HUES6 (cell line): ENCODE data around the gene FRMPD2.

Experiments
- H3K27ac ChIP-seq: 2 replicates; pipeline ENCODE4 v1.7.0; 2013; ENCODE audit warnings: low read depth, mild to moderate bottlenecking, low read length, inconsistent platforms
- H3K27me3 ChIP-seq: 2 replicates; pipeline ENCODE4 v1.6.1; 2013; ENCODE audit warnings: low read length; ENCODE audit not compliant: control insufficient read depth, insufficient read depth
- H3K36me3 ChIP-seq: 2 replicates; pipeline ENCODE4 v1.6.1; 2013; ENCODE audit warnings: low read length; ENCODE audit not compliant: control insufficient read depth, insufficient read depth
- H3K4me1 ChIP-seq: 2 replicates; pipeline ENCODE4 v1.6.1; 2013; ENCODE audit warnings: low read length; ENCODE audit not compliant: control insufficient read depth, insufficient read depth
- H3K4me3 ChIP-seq: 2 replicates; pipeline ENCODE4 v1.5.1; 2013; ENCODE audit warnings: low read depth, low read length
- H3K9ac ChIP-seq: one replicate; pipeline ENCODE4 v1.6.1; 2013; ENCODE audit warnings: mild to moderate bottlenecking, low read length
- H3K9me3 ChIP-seq: 2 replicates; pipeline ENCODE4 v1.6.1; 2013; ENCODE audit warnings: low read depth, low read length; ENCODE audit not compliant: control insufficient read depth, insufficient read depth

Gene FRMPD2

GRCh38 chr10:48240196-48240595 lies 34.3 kb downstream of the FRMPD2 start:
- Histone ChIP-seq H3K9me3 (no peaks in the 10 kb centered on the region), H3K9ac (no peak overlapping the region), H3K27ac (no peak overlapping the region), H3K36me3 (no peaks in the 10 kb centered on the region), H3K4me1 (peaks cover 16% of the 10 kb centered on the region), H3K4me3 (no peak overlapping the region), H3K27me3 (no peaks in the 10 kb centered on the region)

DNA sequence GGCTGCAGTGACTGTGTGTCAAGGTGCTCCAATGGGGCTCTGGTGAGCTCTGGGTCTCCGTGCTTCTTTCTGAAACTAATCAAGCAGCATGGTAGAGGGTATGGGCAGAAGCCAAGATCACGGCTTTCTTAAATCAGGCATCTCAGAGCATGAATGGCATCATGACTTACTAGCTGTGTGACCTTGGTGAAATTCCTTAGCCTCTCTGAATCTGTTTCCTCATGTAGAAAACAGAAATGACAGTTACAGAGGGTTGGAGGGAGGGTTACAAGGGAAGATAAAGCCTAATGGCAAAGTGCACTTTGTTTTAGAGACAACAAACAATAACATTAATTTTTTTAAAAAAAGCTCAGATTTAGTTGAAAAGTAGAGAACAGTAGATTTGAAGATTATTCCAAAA lies 34.9 kb downstream of the FRMPD2 start:
- Histone ChIP-seq H3K27me3 (no peaks in the 10 kb centered on the region), H3K27ac (no peak overlapping the region), H3K4me1 (peaks cover 16% of the 10 kb centered on the region), H3K9me3 (no peaks in the 10 kb centered on the region), H3K36me3 (no peaks in the 10 kb centered on the region), H3K9ac (no peak overlapping the region), H3K4me3 (no peak overlapping the region)

DNA sequence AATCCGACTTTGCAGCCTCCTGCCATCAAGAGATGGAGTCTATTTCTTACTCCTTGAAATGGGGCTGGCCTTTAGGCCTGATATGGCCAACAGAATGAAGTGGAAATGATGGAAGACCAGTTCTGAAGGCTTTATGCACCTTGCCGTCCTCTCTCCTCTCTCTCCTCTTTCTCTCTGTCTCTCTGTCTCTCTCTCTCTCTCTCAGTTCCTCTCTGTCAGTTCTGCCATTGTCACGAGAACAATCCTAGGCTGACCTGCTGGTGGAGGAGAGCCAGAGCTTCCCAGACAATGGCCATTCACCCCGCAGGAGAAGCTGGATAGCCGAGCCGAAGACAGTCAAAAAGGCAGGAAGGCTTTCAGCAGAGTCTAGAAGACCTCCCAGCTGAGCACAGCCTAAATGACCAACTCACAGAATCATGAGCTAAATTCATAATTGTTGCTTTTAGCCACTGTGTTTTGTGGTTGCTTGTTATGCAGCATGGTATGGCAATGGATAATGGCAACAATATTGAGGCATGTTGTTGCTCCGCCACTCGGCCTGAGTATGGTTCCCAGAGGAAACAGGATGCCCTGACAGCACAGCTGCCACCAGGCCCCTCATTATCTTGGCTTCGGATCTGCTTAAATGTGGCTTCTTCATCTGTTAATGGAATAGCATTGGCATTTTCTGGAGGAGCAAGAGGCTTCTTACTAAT lies 35.5 kb downstream of the FRMPD2 start:
- Histone ChIP-seq H3K36me3 (no peaks in the 10 kb centered on the region), H3K27ac (no peak overlapping the region), H3K9me3 (no peaks in the 10 kb centered on the region), H3K9ac (no peak overlapping the region), H3K27me3 (no peaks in the 10 kb centered on the region), H3K4me1 (peaks cover 16% of the 10 kb centered on the region), H3K4me3 (no peak overlapping the region)

DNA sequence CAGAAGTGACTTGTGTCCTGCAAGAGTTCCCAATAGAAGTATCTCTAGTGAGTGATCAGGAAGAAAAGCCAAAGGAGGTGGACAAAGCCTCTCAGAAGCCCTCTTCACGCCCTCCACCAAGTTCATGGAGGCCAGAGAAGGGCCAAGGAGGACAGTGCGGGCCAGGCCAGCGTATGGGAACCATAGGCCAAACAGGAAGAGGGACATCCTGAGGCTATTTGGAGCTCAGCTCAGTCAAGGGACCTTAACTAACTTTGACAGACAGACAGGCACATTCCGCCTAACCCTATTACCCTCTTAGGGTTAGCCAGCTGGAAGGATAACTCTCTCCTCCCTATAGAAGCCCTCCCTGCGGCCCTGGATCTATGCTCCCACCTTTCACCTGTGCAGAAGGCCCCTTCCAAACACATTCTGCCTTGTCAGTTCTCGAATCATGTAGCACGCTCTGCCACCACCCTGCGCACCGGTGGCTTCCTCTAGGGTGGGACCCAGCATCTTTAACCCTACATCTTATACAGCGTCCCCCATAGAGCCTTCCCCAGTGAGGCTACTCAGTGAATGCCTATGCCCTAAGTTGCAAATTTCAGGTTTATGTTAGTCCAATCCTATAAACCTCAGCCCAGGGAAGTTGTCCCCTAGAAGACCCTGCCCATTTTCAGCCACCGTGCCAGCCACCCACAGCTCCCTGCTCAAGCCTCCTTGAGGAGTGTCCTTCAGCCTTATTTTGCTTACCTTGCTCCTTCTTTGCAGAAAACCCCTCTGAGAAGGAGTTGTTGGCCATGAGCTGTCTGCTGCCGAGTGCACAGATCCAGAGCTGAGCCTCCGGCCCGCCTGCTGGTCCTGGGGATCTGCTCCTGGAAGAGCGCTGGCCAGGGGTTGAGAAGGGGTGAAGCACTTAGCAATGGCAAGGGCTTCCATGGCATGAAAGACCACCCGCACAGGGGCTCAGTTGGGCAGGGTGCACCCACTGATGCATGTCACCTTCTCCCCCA lies 36.9 kb downstream of the FRMPD2 start:
- H3K9ac ChIP-seq: no peak overlapping the region
- H3K27me3 ChIP-seq: no peaks in the 10 kb centered on the region
- no peaks in the 10 kb centered on the region for H3K36me3 ChIP-seq
- peaks cover 11% of the 10 kb centered on the region; the same call in 1 of the 2 replicates for H3K4me1 ChIP-seq
- H3K9me3 ChIP-seq: no peaks in the 10 kb centered on the region
- H3K27ac ChIP-seq: no peak overlapping the region
- no peak overlapping the region for H3K4me3 ChIP-seq

GRCh38 chr10:48236199-48236621 lies 38.3 kb downstream of the FRMPD2 start:
- no peaks in the 10 kb centered on the region for H3K27me3 ChIP-seq
- no peak overlapping the region for H3K4me3 ChIP-seq
- no peaks in the 10 kb centered on the region for H3K9me3 ChIP-seq
- H3K9ac ChIP-seq: no peak overlapping the region
- peaks cover 11% of the 10 kb centered on the region; the same call in 1 of the 2 replicates for H3K4me1 ChIP-seq
- H3K36me3 ChIP-seq: no peaks in the 10 kb centered on the region
- H3K27ac ChIP-seq: no peak overlapping the region

DNA sequence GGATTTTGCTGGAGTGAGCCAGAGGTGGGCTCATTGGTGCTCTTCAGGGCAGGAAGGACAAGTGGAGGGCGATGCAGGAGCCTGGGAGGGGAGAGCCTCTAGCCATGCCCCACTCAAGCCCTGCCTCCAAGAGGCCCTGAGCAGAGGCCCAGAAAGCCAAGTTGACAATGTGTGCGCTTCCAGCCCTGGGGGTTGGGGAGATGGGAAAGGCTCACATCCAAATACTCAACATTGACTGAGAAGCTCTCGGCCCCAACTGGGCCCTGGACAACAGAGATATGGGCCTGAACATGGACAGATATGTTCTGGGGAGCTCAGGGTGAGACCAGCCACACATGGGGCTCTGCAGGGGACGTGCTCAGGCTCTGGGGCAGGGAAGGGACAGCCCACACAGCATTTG lies 39.0 kb downstream of the FRMPD2 start:
- no peak overlapping the region for H3K4me3 ChIP-seq
- H3K27me3 ChIP-seq: no peaks in the 10 kb centered on the region

DNA sequence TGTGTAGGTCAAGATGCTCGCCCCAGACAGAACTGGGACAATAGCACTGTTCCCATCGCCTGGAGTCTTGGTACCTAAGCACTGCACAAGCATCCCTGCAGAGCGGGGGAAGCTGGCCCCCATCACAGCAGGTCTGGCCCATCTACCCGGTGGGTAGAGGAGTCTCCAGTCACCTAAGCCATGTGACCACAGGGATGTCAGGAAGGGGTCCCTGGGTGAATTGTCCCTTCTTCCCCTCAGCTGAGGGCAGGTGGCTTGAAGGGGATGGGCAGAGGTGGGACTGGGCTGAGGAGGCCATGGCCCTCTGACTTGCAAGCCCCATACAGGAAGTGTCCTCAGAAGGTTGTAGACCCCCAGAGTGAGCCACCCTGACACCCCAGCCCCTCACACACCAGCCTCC lies 39.7 kb downstream of the FRMPD2 start:
- no peaks in the 10 kb centered on the region for H3K9me3 ChIP-seq
- no peaks in the 10 kb centered on the region for H3K27me3 ChIP-seq
- H3K9ac ChIP-seq: no peak overlapping the region
- H3K36me3 ChIP-seq: no peaks in the 10 kb centered on the region
- H3K27ac ChIP-seq: no peak overlapping the region
- H3K4me1 ChIP-seq: peaks cover 11% of the 10 kb centered on the region; the same call in 1 of the 2 replicates
- H3K4me3 ChIP-seq: no peak overlapping the region

More for the DNA sequence above, 39.0 kb downstream of the FRMPD2 start:
- Histone ChIP-seq H3K9ac (no peak overlapping the region), H3K4me1 (peaks cover 11% of the 10 kb centered on the region; the same call in 1 of the 2 replicates), H3K9me3 (no peaks in the 10 kb centered on the region), H3K36me3 (no peaks in the 10 kb centered on the region), H3K27ac (no peak overlapping the region)

DNA sequence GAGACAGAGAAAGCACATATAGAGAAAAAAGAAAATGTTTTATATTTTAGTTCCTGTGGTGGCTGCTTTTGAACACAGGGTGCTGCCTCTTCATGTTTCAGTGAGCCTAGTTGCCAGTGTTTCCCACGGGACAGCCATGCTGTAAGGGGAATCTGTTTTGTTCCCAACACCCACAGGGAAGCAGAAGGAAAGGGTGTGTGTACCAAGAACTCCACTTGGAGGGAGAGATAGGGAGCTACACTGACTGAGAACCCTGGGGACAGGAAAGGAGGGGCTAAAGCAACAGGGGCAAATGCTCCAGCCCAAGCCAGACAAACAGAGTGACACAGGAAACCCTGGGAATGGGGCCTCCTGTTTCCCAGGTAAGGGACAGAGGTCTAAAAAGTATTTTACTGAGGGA lies 40.2 kb downstream of the FRMPD2 start:
- Histone ChIP-seq H3K4me1 (peaks cover 11% of the 10 kb centered on the region; the same call in 1 of the 2 replicates), H3K27ac (no peak overlapping the region), H3K4me3 (no peak overlapping the region), H3K27me3 (no peaks in the 10 kb centered on the region), H3K36me3 (no peaks in the 10 kb centered on the region), H3K9ac (no peak overlapping the region), H3K9me3 (no peaks in the 10 kb centered on the region)

GRCh38 chr10:48233559-48234005 lies 40.9 kb downstream of the FRMPD2 start:
- Histone ChIP-seq H3K36me3 (no peaks in the 10 kb centered on the region), H3K9me3 (no peaks in the 10 kb centered on the region), H3K9ac (no peak overlapping the region), H3K27ac (no peak overlapping the region), H3K4me1 (peaks cover 11% of the 10 kb centered on the region; the same call in 1 of the 2 replicates), H3K27me3 (no peaks in the 10 kb centered on the region), H3K4me3 (no peak overlapping the region)

- H3K9me3 ChIP-seq: no peaks in the 10 kb centered on the region
- H3K27ac ChIP-seq: no peak overlapping the region
- no peaks in the 10 kb centered on the region for H3K27me3 ChIP-seq
- H3K36me3 ChIP-seq: no peaks in the 10 kb centered on the region
- peaks cover 11% of the 10 kb centered on the region; the same call in 1 of the 2 replicates for H3K4me1 ChIP-seq
- no peak overlapping the region for H3K9ac ChIP-seq
- no peak overlapping the region for H3K4me3 ChIP-seq
These were observed 41.6 kb downstream of the FRMPD2 start for GRCh38 chr10:48232717-48233447.
